ENCODE measurements around the gene C17orf100.

DNA sequence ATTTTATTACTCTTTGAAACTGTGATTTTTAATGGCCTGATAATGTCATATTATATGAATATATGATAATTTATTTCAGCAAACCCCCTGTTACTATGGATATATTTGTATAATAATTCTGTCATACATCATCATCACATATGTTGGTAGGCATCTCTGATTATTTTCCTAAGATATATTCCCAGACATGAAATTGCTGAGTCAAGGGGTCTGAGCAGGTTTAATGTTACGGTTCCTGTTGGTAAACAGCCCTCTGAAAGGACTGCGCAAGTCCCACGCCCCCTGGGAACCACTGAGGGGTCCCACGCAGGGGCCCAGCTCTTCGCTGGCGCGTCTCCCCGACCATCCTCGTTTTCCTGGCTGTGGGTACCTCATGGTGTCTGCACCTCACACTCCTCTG lies 37.4 kb downstream of the C17orf100 start:
- TF ChIP-seq, protein P1, sequence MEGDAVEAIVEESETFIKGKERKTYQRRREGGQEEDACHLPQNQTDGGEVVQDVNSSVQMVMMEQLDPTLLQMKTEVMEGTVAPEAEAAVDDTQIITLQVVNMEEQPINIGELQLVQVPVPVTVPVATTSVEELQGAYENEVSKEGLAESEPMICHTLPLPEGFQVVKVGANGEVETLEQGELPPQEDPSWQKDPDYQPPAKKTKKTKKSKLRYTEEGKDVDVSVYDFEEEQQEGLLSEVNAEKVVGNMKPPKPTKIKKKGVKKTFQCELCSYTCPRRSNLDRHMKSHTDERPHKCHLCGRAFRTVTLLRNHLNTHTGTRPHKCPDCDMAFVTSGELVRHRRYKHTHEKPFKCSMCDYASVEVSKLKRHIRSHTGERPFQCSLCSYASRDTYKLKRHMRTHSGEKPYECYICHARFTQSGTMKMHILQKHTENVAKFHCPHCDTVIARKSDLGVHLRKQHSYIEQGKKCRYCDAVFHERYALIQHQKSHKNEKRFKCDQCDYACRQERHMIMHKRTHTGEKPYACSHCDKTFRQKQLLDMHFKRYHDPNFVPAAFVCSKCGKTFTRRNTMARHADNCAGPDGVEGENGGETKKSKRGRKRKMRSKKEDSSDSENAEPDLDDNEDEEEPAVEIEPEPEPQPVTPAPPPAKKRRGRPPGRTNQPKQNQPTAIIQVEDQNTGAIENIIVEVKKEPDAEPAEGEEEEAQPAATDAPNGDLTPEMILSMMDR (optimal IDR thresholded peaks at IDR 0.05 in 1 of 3, IDR thresholded peaks at IDR 0.05 in 1 of 3, conservative IDR thresholded peaks at IDR 0.05 in 1 of 3; ENCODE audit: extremely low read depth in 1 of 3, insufficient read depth in 2 of 3, low read length in 3 of 3): no peak
- no peak for TF ChIP-seq EZH2 (IDR thresholded peaks at IDR 0.05; ENCODE audit: low read length)

Data from keratinocyte (primary cell).